GM12874 (cell line): ENCODE results near the gene PPFIA1.
A peak's percentile ranks its signal among the peaks of the same experiment; 100 is the strongest.

Source experiments
- TF ChIP-seq, protein P1 (sequence below): IDR thresholded peaks from 2 replicates; pipeline ENCODE4 v1.5.1; 2011; ENCODE audit warnings: low read depth, mild to moderate bottlenecking, control low read depth, low read length, moderate library complexity; ENCODE audit not compliant: insufficient read depth

PPFIA1 gene

DNA sequence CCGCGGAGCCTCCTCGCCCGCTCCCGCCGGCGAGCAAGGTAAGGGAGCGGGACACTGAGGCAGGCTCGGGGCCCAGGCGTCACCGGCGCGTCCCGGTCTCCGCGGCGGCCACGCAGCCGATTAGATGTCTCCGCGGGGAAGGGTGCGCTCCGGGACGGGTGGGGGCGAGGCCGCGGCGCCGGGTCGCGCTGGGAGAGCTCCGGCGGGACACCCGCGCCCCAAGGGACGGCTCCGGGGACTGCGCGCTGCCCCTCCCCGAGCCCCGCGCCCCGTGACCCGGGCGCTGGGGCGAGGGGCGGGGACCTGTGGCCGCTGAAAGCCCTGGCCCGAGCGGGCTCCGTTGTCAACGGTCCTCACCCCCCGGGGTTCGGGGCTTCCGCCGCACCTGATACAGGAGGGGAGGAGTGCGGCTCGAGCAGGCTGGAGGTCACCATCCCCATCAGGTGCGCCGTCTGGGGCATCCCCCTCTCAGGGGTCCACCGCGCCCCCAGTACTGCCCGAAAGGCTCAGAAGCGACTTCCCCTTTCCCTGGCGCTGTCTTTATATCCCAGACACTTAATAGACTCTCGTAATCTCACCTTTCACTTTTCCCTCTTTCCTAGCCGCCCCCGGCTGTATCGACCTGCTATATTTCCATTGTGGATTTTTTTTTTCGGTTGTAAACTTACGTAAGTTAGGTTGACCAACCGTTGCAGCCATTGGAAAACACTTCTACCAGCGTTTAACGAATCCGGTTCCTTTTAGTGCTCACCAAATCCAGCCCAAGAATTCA is 573 bp downstream of the PPFIA1 start:
- TF ChIP-seq, protein P1, sequence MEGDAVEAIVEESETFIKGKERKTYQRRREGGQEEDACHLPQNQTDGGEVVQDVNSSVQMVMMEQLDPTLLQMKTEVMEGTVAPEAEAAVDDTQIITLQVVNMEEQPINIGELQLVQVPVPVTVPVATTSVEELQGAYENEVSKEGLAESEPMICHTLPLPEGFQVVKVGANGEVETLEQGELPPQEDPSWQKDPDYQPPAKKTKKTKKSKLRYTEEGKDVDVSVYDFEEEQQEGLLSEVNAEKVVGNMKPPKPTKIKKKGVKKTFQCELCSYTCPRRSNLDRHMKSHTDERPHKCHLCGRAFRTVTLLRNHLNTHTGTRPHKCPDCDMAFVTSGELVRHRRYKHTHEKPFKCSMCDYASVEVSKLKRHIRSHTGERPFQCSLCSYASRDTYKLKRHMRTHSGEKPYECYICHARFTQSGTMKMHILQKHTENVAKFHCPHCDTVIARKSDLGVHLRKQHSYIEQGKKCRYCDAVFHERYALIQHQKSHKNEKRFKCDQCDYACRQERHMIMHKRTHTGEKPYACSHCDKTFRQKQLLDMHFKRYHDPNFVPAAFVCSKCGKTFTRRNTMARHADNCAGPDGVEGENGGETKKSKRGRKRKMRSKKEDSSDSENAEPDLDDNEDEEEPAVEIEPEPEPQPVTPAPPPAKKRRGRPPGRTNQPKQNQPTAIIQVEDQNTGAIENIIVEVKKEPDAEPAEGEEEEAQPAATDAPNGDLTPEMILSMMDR: 0 out of 2 replicates have a peak, but pooled peaks have one; percentile 9

DNA sequence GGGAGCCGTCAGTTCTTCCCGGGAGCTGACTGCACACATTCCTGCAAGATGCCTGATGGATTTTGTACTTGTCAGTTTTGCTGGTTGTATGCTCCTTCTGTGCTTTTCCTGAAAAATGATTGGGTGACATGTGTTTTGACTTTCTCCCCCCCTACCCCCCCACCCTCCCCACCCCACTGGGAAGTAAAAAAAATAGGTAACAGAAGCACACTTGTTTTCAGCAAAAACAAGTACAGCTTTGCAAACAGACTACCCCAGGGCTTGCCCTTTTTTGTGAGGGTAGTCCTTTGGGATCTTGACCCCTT is 1.1 kb downstream of the PPFIA1 start:
- TF ChIP-seq, protein P1: no peak

DNA sequence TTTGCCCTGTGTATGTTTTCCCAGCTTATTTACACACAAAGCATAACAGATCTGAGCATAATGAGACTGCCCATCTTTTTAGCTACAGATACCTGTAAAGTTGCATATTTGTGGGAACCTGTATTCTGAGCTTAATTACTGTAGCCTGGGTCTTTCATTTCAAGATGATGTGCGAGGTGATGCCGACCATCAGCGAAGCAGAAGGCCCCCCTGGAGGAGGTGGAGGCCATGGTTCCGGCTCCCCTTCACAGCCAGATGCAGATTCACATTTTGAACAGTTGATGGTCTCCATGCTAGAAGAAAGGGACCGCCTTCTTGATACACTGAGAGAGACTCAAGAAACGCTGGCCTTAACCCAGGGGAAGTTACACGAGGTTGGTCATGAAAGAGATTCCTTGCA is 1.5 kb downstream of the PPFIA1 start:
- TF ChIP-seq, protein P1: no peak

DNA sequence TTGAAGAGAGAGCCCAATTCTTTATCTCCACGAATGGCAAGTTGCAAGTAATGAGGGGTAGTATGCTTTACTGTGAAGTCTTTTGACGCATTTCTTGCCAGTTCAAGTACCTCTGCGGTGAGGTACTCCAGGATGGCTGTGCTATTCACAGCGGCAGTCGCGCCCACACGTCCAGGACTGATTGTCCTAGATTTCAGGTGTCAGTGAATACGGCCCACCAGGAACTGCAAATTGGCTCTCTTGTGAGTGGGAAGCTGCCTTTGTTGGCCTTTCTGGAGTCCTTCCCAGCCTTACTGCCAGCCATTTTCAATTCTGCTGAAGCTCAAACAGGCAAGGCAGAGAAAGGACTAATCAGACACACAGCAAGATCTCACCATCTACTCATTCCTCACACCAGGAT is 8.5 kb downstream of the PPFIA1 start:
- TF ChIP-seq, protein P1: no peak

DNA sequence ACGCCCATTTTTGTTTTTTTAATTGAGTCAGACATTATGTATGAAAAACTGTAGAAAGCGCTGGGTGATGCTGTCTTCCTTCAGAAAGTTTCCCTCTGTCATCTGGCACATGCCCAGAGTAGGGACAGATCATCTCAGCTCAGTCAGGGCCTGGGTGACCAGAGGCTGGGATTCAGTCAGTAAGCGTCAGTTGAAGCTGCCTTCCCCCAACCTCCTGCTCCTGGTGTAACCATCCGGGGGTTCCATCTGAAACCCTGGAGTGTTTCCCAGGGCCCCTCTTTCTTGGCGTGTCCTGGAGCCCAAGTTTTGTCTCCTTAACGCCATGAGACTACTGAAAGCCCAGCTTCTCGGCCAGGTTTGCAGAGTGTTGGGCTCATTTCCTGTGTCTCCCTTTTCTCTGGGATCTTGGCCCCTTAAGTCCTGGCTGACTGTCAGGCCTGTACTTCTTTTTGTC is 10.7 kb downstream of the PPFIA1 start:
- TF ChIP-seq, protein P1: no peak

DNA sequence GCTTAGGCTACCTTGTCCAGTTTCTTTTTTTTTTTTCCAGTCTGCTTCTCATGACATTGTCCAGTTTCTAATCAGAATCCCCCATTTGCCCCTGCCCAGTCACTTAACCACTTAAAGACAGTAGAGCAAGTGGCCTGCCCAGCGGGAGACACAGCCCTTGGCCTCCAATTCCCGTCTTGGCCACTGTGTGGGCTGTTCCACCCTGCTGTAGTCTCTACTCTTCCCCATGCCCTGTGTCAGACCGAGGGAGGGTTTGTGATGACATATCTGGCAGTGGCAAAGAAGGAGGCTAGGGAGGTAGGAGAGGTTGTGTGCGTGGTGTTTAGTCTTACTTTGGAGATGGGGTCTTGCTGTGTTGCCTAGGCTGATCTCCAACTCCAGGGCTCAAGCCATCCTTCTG is 11.5 kb downstream of the PPFIA1 start:
- TF ChIP-seq, protein P1: no peak

DNA sequence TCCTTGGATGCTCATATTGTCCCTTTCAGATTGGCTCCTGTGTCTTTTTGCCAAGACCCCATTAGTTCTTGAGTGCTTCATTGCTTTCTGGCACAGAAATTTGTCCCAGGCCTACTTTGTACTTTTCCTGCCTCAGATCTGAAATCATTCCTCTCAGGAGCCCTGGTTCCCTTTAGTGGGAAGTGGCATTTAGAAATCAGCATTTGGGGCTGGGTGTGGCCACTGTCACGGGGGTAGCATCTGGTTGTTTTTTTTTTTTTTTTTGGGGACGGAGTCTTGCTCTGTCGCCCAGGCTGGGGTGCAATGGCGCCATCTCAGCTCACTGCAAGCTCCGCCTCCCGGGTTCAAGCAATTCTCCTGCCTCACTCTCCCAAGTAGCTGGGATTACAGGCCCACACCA is 18.2 kb downstream of the PPFIA1 start:
- TF ChIP-seq, protein P1: no peak
